HepG2 (cell line): ENCODE results near the gene IMP3. TPM values are rescaled to one million over a fixed set of nuclear protein-coding genes. Genes with fewer than 3 reads are reported as not detected.

ENCODE experiments used
- ARHGAP35 ChIP-seq: sonication (generic); formaldehyde crosslinking; IDR thresholded peaks from 2 replicates; pipeline ENCODE4 v1.9.0; 2022; ENCODE audit warnings: mild to moderate bottlenecking, inconsistent platforms, moderate library complexity, missing genetic modification reagents, borderline replicate concordance
- BHLHE40 ChIP-seq: IDR thresholded peaks from 2 replicates; pipeline ENCODE4 v1.6.1; 2011; ENCODE audit warnings: low read length, improper control_type of control experiment
- KAT2B ChIP-seq: fragments of 150-350 bp; IDR thresholded peaks from 2 replicates; pipeline ENCODE4 v1.6.1; 2014; ENCODE audit warnings: low read depth, low read length, borderline replicate concordance
- KDM3A ChIP-seq: IDR thresholded peaks from 2 replicates; pipeline ENCODE4 v1.6.1; 2018; ENCODE audit warnings: low read depth, missing compliant biosample characterization
- KLF11 ChIP-seq: IDR thresholded peaks from 2 replicates; pipeline ENCODE4 v1.6.1; 2016; ENCODE audit warnings: missing compliant biosample characterization
- MAF1 ChIP-seq: sonication (generic); formaldehyde crosslinking; IDR thresholded peaks from 2 replicates; pipeline ENCODE4 v1.5.0; 2020; ENCODE audit warnings: missing genetic modification reagents, borderline replicate concordance
- MYC ChIP-seq: sonication (generic); formaldehyde crosslinking; IDR thresholded peaks from 2 replicates; pipeline ENCODE4 v1.9.0; 2021; ENCODE audit warnings: missing genetic modification reagents, borderline replicate concordance
- NR2F2 ChIP-seq: IDR thresholded peaks from 2 replicates; pipeline ENCODE4 v1.6.1; 2012; ENCODE audit warnings: low read depth, inconsistent platforms, borderline replicate concordance
- PAWR ChIP-seq: sonication (generic); formaldehyde crosslinking; IDR thresholded peaks from 2 replicates; pipeline ENCODE4 v1.4.0; 2020; ENCODE audit warnings: missing genetic modification reagents, mild to moderate bottlenecking, borderline replicate concordance
- SRSF9 ChIP-seq: fragments of 200-400 bp; formaldehyde crosslinking; IDR thresholded peaks from 2 replicates; pipeline ENCODE4 v1.6.1; 2018; ENCODE audit warnings: borderline replicate concordance, mild to moderate bottlenecking, low read depth, low read length; ENCODE audit not compliant: insufficient read depth, poor library complexity, severe bottlenecking
- TOPORS ChIP-seq: sonication (generic); formaldehyde crosslinking; IDR thresholded peaks from 2 replicates; pipeline ENCODE4 v1.8.0; 2023; ENCODE audit warnings: mild to moderate bottlenecking, missing genetic modification reagents
- ZBTB8A ChIP-seq: sonication (generic); formaldehyde crosslinking; IDR thresholded peaks from 2 replicates; pipeline ENCODE4 v1.4.0; 2020; ENCODE audit warnings: mild to moderate bottlenecking, low read depth, missing genetic modification reagents, borderline replicate concordance
- ZGPAT ChIP-seq: IDR thresholded peaks from 2 replicates; pipeline ENCODE4 v1.6.1; 2016; ENCODE audit warnings: mild to moderate bottlenecking
- ZNF235 ChIP-seq: sonication (generic); formaldehyde crosslinking; IDR thresholded peaks from 2 replicates; pipeline ENCODE4 v1.8.1; 2023; ENCODE audit warnings: mild to moderate bottlenecking, missing genetic modification reagents, borderline replicate concordance
- ZNF263 ChIP-seq: sonication (generic); formaldehyde crosslinking; IDR thresholded peaks from 2 replicates; pipeline ENCODE4 v1.4.0; 2020; ENCODE audit warnings: missing genetic modification reagents
- ZNF441 ChIP-seq: sonication (generic); formaldehyde crosslinking; IDR thresholded peaks from 2 replicates; pipeline ENCODE4 v1.7.0; 2021; ENCODE audit warnings: missing genetic modification reagents, borderline replicate concordance
- ZNF451 ChIP-seq: sonication (generic); formaldehyde crosslinking; IDR thresholded peaks from 2 replicates; pipeline ENCODE4 v1.5.0; 2020; ENCODE audit warnings: mild to moderate bottlenecking, missing genetic modification reagents
- ZNF619 ChIP-seq: sonication (generic); formaldehyde crosslinking; IDR thresholded peaks from 2 replicates; pipeline ENCODE4 v1.4.0; 2020; ENCODE audit warnings: mild to moderate bottlenecking, missing genetic modification reagents
- ZNF710 ChIP-seq: sonication (generic); formaldehyde crosslinking; IDR thresholded peaks from 2 replicates; pipeline ENCODE4 v1.5.0; 2020; ENCODE audit warnings: mild to moderate bottlenecking, missing genetic modification reagents, borderline replicate concordance
- ZNF724P ChIP-seq: sonication (generic); formaldehyde crosslinking; IDR thresholded peaks from 2 replicates; pipeline ENCODE4 v1.8.0; 2022; ENCODE audit warnings: missing genetic modification reagents, borderline replicate concordance
- ZNF839 ChIP-seq: sonication (generic); formaldehyde crosslinking; IDR thresholded peaks from 2 replicates; pipeline ENCODE4 v1.4.0; 2020; ENCODE audit warnings: missing genetic modification reagents, mild to moderate bottlenecking, borderline replicate concordance
- polyA plus RNA-seq, 8 experiments: library from polyadenylated mRNA; depleted of rRNA in 3 of 8; stranded (reverse) in 7 of 8; unstranded in 1 of 8; fragments of >200 nt; fragmentation: Illumina TruSeq in 4 of 8; extraction: Trizol in 4 of 8; gene quantifications; 2 replicates each; pipeline versions ENCODE4 v1.2.1 to v1.2.3, GENCODE V29; 2011 to 2016; ENCODE audit warnings: low read depth in 4 of 8, missing spikeins in 1 of 8, mixed read lengths in 1 of 8; ENCODE audit not compliant: insufficient read depth in 1 of 8
- total RNA-seq, 5 experiments: library from RNA; depleted of rRNA; stranded (reverse); fragments of >200 nt; fragmentation: Illumina TruSeq; extraction: Trizol; gene quantifications; 2 replicates each; pipeline ENCODE4 v1.2.3, GENCODE V29; 2016; ENCODE audit warnings: low read depth in 1 of 5
- TF ChIP-seq, protein P1 (sequence below): sonication (generic); formaldehyde crosslinking; IDR thresholded peaks from 2 replicates; pipeline ENCODE4 v1.4.0; 2020; ENCODE audit warnings: mild to moderate bottlenecking, missing genetic modification reagents
- TF ChIP-seq, protein P2 (sequence below): IDR thresholded peaks from 2 replicates; pipeline ENCODE4 v1.6.1; 2012; ENCODE audit warnings: inconsistent platforms

The IMP3 gene
- total and polyA plus RNA-seq, 2 of the 13 experiments (the other 11 are each of a cell fraction or from before 2014, with no cell fraction given) = 38.3 to 143 TPM

DNA sequence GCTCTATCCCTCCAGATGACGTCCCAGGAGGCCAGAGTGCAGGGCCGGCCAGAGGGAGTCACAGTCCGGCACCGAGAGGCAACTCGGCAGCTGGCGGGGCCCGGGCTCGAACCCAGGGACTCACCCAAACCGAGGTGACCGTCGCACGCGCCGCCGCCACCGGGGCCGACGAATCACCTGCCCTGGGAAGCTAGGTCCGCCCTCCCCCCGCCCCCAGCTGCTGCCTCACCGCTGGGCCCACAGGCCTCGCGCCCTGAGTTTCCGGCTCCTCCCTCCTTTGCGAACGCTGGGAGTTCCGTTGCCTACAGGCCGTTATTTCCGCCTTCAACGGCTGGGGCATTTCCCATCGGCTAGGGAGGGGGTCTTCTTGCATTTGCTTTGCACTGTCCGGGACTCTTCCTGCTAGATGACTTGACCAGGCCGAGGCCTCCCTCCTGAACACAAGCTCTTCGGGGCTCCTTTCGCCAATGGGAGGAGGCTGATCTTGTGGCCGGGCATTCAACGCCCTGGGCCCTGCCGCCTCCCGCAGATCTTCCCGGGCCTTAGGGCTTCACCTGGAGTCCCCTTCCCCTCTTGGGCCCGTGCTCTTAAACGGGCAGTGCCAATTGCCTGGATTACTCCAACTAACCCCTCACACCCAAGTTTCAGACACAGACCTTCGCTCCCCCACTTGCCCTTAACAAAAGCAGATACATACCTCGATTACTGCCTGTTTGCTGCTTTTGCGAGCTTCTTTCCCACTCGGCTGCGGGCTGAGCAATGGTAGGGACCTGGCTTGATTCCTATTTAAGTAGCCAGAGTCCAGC lies 14.3 kb downstream of the IMP3 start, which contains the start of gene SNUPN (continued):
- TF ChIP-seq ZNF839 (no peak), BHLHE40 (peak; percentile 84), PAWR (CRISPR knock-in tag) (no peak), ZGPAT (CRISPR knock-in tag) (peak; percentile 67), KDM3A (peak; percentile 92), NR2F2 (no peak; the same call in 1 of the 2 replicates), ZBTB8A (CRISPR knock-in tag) (no peak), ZNF235 (CRISPR knock-in tag) (peak; percentile 64; the same call in 1 of the 2 replicates), TOPORS (0 out of 2 replicates have a peak, but pooled peaks have one; percentile 44), MAF1 (peak; percentile 78; the same call in 1 of the 2 replicates), ZNF724P (CRISPR knock-in tag) (no peak; the same call in 1 of the 2 replicates), KLF11 (CRISPR knock-in tag) (peak; percentile 61; the same call in 1 of the 2 replicates), KAT2B (no peak), ZNF710 (CRISPR knock-in tag) (no peak), SRSF9 (no peak), ZNF451 (CRISPR knock-in tag) (peak; percentile 81), ZNF619 (CRISPR knock-in tag) (no peak), ARHGAP35 (CRISPR knock-in tag) (peak; percentile 24; the same call in 1 of the 2 replicates), ZNF263 (CRISPR knock-in tag) (peak; percentile 72), MYC (CRISPR knock-in tag) (peak; percentile 91), ZNF441 (no peak; the same call in 1 of the 2 replicates)
- TF ChIP-seq, protein P1, sequence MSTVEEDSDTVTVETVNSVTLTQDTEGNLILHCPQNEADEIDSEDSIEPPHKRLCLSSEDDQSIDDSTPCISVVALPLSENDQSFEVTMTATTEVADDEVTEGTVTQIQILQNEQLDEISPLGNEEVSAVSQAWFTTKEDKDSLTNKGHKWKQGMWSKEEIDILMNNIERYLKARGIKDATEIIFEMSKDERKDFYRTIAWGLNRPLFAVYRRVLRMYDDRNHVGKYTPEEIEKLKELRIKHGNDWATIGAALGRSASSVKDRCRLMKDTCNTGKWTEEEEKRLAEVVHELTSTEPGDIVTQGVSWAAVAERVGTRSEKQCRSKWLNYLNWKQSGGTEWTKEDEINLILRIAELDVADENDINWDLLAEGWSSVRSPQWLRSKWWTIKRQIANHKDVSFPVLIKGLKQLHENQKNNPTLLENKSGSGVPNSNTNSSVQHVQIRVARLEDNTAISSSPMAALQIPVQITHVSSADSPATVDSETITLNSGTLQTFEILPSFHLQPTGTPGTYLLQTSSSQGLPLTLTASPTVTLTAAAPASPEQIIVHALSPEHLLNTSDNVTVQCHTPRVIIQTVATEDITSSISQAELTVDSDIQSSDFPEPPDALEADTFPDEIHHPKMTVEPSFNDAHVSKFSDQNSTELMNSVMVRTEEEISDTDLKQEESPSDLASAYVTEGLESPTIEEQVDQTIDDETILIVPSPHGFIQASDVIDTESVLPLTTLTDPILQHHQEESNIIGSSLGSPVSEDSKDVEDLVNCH (CRISPR knock-in tag) = 0 out of 2 replicates have a peak, but pooled peaks have one; percentile 19
- TF ChIP-seq, protein P2, sequence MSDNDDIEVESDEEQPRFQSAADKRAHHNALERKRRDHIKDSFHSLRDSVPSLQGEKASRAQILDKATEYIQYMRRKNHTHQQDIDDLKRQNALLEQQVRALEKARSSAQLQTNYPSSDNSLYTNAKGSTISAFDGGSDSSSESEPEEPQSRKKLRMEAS = 0 out of 2 replicates have a peak, but pooled peaks have one; percentile 43
